GM19455 (cell line): ENCODE measurements around the gene PDGFC.

Experiments used
- ATAC-seq: cut with Tn5 transposase; IDR thresholded peaks from one replicate; pipeline ENCODE4 v1.9.1; 2021; ENCODE audit not compliant: unreplicated experiment

PDGFC gene

DNA sequence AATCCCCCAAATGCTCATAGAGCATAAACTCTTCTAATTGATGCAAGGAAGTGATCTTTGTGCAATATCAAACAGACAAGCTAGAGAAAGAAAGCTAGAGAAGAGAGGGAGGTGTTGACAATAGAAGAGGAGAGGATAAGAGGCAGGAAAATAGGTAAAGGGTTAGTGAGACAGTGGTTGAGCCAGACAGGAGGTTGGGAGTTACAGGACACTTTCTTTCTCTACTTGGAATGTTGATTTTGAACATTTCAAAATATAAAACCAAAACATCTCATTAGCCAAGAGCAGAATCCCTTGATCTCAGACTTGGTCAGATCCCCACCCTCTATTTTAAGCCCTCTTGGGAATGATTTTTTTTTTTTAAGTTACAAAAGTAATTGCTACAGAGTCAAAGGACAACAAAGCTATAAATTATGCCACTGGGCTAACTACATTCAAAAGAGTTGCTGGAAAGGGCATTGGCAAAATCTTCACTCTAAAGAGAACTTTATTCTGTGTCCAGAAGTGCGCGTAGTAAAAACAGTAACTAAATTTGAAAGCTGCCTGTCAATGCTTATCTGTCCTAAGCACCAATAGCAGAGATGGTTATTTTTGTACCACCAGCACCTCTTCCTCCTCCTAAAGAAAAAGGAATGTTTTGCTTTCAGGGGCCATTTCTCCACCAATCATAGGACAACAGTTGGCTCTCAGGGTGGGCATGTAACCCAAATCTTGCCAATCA is 133.8 kb downstream of the PDGFC start:
- no peak for ATAC-seq

DNA sequence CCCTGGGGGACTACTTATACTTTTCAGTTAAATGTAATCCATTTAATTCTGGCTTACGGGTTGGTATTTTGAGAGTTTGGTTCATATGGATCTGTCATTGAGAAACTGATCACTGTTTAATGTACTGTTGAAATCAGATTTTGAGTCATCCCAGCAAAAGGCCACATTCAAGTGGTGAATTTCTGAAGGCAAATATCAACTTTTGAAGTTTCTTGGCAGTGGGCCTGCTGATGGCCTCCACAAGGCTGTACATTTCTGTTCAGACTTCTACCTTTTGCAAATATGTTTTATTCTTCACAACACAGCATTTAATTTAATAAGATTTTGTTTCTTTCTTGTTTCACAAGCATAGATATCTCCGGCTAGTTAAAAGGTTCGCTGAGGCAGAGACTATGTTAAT is 138.7 kb downstream of the PDGFC start:
- no peak for ATAC-seq

DNA sequence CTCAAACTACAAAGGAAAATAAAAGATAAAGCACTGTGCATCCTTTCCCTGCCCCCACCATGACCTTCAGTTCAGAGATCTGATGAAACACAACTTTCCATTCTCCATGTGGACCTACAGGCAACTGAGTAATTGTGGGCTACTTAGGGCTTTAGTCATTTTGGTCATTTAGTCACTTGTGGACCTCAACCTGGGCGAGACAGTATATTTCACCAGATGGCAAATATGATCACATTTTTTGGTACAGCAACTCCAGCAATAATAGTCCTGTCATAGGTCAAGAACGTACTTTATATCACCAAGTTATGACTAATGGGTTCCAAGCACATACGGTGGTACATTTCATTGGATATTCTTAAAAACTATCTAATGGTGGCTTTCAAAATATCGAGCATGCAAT is 141.2 kb downstream of the PDGFC start:
- no peak for ATAC-seq

DNA sequence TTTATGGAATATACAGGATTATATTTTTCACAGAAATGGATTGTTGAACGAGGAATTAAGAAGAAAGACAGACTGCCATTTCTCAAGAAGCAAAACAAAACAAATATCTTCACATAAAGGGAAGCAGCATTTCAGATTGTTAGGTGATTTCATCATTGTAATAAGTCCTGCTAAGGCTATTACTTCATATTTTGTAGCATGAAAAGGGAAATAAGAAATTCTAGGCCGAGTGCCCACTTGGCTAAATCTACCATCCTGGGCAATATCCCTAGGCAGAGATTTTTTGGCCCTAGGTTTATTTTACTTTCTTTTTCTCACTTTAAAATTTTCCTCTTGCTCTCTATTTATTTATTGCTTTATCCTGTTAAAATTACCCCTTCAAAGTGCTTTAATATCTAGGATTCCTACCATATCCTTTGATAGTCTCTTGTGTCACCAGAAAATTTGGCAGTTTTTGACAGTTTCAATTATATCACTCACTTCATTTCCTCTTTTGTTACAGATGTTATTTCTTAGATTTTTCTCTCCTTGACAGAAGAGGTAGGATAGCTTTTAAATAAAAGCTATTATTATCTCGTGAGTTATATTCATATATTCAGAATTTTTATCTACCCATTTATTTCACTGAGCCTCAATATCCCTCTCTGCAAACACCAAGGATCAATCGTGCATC is 142.3 kb downstream of the PDGFC start:
- no peak for ATAC-seq

DNA sequence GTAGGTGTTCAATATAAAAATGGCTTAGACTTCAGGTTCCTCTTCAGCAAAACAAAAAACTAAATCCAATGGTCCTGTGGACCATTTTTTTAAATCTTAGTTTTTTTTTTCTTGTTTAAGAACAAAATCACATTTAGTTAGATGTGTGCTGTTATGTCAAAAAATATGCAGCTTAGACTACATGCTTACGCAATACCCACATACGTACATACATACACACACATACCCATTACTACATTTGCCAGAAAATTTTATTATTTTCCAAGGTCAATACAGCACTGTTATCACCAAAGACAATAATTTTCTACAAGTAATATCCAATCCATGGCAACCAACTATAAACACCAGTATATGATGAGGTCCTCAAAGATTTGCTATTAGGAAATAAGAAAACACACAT is 144.1 kb downstream of the PDGFC start:
- ATAC-seq: no peak

DNA sequence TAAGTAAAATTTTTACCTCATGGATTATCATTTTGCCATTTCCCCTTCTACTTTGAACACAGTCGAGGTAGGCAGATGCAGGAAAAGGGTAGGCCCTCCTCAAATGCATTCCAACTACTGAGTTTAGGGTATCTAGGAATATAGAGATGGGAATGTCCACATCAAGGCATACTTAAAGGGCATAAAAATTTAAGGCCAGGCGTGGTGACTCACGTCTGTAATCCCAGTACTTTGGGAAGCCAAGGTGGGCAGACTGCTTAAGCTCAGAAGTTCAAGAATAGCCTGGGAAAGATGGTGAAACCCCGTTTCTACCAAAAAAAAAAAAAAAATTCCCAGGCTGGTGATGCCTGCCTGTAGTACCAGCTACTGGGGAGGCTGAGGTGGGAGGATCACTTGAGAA is 146.5 kb downstream of the PDGFC start:
- no peak for ATAC-seq

DNA sequence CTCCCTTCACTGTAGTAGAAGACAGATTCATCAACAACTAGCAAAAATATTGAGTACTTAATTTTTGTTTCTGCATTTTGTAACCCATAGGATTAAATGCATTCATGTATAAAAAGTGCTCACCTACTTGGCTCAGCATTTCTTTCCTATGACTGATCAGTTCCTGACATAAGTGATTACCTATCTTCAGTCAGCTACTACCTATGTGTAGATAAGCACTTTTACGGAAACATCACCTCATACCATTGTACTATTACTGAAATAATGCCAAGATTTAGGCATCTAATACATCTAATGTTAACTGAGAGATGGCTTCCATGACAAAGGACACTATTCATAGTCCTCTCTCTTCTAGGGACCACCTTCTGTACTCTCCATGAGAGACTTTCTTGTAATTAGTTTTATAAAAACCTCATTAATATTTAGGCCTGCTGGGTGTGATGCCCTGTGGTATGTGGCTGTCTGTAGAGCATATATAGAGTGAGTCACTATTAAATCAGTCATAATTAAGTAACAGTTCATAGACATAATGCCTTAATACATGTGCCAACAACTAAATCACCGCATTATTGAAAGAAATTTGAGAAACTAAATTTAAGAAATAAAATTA is 147.0 kb downstream of the PDGFC start:
- no peak for ATAC-seq

DNA sequence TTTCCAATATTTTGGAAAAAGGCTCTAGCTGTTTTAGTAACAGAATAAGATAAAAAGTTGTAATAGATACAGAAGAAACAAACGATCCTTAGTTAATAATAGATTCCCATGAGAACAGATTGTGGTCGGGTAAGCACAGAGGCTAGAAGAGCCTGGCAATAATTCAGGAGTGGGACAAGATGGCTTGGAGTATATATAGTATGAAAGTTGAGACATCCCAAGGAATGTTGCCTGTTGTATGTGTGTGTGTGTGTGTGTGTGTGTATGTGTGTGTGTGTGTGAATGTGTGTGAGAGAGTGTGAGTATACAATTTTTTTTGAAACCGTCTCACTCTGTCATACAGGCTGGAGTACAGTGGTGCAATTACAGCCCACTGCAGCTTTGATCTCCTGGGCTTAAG is 150.7 kb downstream of the PDGFC start:
- no peak for ATAC-seq

DNA sequence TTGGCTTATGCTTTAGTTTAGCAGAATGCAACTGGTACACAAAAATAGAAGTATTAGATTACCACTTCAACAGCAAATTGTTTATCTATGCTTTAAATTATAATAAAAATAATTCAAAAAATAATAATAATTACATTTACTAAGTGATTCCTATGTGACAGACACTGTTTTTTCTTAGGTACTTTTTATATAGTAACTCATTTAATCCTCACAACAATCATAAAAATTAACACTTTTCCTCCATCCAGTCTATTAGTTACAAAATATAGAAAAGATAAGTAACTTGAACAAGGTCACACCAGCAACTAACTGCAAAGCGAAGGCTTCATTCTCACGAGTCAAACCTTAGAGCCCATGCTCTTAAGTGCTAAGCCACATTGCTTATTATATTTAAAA is 155.2 kb downstream of the PDGFC start:
- no peak for ATAC-seq

DNA sequence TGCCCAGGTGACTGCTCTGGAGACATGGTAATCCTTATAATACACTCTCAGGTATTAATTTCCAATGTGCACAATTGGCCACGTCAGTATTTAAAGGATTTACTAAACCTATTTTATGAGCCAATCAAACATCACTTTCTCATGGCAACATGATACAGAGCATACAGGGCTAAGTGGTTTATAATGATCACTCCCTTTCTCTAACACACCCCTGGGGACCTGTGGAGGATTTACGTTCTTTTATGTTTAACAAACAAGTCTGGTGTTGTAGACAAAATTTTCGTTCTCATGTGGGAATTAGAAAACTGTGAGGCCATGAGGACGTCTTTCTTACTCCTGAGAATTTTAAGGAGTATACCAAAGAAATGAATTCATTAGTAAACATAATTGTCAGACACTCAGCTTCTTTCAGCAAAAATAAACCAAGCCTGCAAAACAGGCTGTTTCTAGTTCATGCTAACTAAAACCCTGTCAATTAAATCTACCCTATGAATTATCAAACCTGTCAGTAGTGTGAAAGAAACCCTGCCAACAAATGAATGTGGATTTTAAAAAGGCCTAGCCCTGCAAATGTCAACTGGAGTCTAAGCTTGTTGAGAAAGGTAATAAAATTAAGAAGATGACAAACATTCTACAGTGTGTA is 155.8 kb downstream of the PDGFC start:
- no peak for ATAC-seq

DNA sequence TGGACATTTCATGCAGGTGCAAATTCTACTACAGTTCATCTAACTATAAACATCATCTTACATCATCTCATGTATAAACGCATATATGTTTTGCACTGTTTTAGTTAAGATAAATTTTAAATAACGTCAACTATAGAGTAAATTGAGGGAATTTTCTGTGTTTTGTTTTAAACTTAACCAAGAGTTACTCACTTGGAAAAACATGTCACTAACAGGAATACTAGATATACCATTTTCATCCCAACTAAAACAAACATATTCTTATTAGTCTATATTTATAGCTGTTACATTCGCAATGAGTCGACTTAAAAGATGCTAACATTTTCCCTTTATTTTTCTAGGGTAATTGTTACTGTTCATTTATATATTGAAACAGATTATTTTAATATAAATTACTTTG is 159.6 kb downstream of the PDGFC start:
- ATAC-seq: no peak

DNA sequence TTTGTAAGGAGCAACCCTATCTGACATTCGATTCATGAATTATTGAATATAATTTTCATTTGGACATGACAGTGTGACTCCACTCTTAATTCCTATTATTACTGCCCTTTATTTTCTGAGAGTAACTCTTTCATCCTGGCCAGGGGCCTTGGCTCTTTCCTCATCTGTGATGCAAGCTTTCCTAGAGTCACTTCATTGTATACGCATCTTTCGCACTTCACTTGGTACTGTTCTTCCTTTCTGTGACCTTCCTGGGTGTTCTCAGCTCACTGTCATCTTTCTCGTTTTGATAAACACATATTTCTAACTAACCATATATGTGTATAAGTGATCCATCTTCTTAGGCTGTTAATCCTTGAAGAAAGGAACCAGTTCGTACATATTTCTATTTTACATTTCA is 160.3 kb downstream of the PDGFC start:
- ATAC-seq: no peak

DNA sequence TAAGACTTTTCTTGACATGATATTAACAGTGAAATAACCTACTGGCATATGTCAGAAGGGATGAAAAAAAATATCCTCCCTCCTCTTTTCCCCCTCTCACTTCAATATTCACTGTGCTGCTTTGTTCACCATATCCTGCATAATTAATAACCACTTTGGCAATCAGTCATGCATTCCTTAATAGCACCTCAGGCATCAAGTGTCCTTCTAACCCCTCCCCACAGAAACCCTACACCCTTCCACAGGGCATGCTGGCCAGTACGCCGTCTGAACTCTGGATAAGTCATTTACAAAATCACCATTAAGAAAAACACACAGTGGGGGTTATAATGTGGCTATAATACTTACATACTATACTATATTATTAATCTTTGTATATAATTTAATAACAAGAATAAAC is 165.9 kb downstream of the PDGFC start:
- ATAC-seq: no peak

DNA sequence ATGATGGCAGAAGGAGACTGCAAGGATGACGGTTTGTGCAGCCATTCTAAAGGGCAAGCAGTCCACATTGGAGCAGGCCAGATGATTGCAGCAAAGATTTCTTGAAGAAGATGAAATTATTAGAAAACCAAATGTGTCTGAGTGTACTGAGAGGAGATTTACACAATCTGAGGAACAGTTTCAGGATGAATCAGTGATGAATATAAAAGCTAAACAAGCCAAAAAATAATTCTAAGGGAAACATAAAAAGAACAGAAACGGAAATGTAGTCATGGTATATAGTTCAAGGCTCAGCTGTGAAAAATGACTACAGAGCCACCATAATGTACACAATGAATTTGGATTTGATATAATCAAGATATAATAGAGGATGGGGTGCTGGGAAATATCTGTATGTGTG is 168.5 kb downstream of the PDGFC start:
- no peak for ATAC-seq

DNA sequence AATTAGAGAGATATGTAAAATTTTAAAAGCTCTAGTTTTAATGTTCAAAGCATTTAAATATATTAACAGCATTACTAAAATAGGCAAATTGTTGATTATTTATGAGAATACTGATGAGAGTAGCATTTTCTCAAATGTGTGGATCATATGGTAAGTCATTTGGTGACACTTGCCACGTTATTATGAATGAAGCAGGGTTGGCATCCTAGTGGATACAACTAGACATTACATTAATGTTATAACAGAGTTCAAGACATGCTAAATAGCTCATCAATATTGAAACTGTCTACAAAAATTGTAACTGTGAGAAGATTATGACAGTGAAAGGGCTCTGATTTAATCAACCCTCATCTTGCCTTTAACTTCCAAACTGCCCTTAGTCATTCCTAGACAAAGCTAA is 171.1 kb downstream of the PDGFC start:
- no peak for ATAC-seq

DNA sequence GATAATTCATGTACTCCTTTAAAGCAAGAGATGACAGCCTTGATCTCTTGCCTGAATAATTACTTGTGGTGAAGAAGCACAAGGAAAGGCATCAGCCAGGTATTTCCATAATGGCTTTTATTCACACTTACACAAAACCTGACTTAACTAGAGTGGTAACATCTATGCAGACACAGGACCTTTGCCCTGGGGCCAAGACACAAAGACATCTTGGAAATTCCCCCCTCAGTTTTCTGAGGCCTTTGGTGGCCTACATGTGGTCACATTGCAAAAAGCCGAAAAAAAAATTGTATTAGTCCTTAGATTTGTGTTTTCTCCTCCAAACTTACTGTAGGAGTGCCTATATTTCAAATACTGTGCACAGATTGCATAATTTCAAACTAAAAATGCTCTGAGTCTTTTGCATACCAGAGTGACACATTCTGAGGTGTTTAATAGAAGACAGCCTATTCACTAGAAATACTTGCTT is 172.4 kb downstream of the PDGFC start:
- ATAC-seq: no peak

DNA sequence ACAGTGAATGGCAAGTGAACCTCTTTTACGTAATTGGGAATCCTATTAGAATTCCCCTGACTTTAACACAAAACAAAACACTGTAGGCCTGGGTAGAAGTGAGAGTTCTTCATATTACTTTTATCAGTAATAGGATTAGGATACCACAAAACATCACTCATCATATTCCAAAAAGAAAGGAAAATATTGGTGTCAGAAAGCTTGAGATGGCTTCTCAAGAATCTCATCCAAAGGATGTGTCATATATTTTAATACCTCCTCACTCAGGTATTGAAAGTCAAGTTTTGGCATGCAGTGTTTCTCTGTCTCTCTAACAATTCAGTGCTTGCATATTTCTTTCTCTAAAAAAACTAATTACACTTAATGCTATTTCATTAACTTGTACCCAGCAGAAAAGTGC is 173.2 kb downstream of the PDGFC start:
- no peak for ATAC-seq

DNA sequence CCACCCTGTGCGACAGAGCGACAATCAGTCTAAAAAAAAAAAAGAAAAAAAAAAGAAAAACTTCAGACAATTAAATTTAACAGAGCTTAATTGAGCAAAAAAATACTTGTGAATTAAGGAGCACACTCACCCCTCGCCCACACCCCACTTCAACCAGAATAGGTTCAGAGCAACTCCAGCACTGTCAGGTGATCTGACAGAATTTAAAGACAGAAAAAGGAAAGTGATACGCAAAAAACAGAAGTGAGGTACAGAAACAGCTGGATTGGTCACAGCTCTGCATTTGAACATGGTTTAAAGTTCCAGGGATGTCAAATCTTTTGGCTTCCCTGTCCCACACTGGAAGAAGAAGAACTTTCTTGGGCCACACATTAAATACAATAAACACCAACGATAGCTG is 174.4 kb downstream of the PDGFC start:
- no peak for ATAC-seq

DNA sequence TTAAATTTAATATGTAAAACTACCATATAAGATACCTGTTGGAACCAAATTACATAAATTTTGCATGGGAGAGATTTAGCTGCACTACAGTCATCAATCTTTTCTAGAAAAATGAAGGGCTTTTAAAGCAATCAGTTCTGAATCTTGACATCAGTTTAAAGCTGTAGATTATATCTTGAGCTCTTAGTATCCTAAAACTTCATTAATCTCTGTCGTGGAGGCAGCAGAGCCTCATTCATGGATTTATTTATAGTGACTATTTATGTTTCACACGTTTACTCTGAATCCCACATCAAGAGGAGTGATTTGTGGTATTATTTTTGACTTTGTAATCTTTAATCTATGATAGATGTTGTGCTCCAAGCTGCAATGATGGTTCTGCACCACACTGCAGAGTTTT is 175.9 kb downstream of the PDGFC start:
- ATAC-seq: no peak

DNA sequence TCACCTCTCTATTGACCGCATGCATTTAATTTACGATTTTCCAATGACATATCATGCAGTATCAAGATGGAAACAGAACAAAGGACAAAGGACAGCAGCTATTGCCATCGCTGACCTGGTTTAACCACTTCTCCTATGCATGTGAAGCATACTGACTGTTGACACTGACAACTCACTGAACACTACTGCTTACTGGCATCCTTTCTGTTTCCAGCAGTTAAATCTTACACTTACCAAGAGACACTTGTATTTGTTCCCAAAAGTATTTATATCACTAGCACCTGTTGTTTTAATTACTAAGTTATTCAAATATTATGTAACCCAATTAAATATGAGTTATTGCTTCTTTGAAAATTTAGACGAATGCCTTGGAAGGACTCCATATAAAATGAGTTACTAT is 176.7 kb downstream of the PDGFC start:
- ATAC-seq: no peak

DNA sequence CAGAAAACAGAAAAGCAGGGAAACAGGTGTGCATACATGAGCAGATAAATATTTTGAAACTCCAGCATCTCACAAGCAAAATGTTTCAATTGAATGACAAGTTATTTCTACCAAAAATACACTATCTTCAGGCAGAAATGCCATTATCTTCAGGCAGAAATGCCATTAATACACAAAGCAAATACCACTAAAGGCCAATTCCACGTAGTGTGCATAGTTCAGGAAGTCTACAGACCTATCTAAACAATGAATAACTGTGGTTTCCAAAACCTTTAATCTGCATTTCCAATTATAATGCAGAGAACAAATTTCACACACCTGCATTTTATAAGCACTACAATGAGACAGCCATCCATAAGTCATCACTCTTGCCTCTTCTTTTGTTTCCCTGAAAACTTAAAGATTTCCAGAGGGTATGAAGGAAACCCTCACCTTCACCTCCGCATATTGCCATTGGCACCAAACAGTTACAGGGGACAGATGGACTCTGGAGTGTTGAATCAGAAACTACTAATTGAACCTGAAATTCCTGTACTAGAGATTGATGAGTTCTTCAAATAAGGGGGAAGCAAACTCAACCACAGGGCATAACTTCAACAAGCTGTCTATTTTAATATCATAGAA is 179.0 kb downstream of the PDGFC start:
- no peak for ATAC-seq

DNA sequence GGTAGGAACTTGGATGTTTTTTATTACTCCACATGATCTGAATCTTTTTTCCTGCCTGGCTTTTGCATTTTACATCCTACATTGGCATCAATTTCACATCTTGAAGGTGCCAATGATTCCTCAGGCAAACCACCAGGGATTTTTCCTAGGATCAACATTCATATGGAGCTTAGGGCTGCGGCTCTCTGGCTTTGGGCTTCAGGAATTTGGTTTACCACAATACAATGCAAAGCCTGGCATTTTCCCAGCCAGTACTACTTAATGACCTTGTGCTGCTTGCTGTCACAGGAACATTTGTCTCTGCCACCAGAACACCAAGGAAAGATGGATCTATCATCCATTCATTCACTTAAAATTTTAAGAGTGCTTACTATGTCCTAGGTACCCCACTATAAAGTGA is 180.7 kb downstream of the PDGFC start:
- no peak for ATAC-seq
